ENCODE results near the gene NDUFAF7. TPM values are rescaled to one million over a fixed set of nuclear protein-coding genes. Genes with fewer than 3 reads are reported as not detected.
"Not testable (repeated sequence)": the region's sequence is repeated elsewhere in the genome, so short reads cannot be mapped to it uniquely, and the experiment has no call there.

The NDUFAF7 gene
- polyA plus RNA-seq, 1 donor (not counting 4 experiments of a cell fraction or from before 2014, with no cell fraction given): 27.7 TPM

- H3K79me2 ChIP-seq (ENCODE audit: control insufficient read depth, insufficient read depth, low read length): peaks cover 40% of the 10 kb centered on the region
- H3K4me1 ChIP-seq (ENCODE audit: control insufficient read depth, extremely low read depth, insufficient read depth, low read length): peaks cover 13% of the 10 kb centered on the region
- H3K4me2 ChIP-seq (ENCODE audit: control insufficient read depth, extremely low read depth, insufficient read depth, low read depth, low read length): no peak overlapping the region
- FAIRE-seq (no peak), DNase-seq (ENCODE audit: low read depth, low spot score) (no peak)
- H3K9ac ChIP-seq (ENCODE audit: control insufficient read depth, extremely low read depth, insufficient read depth, low read length): no peak overlapping the region
- dilution Hi-C loops (cut with MboI; ENCODE audit: extremely low pct_ligation_motif_present, low sequenced_read_pairs): no loop called here
- no peak overlapping the region for H2AFZ ChIP-seq (ENCODE audit: control insufficient read depth, low read length)
- no peak overlapping the region for H3K27ac ChIP-seq (ENCODE audit: control insufficient read depth, insufficient read depth, low read length)
- TF ChIP-seq EZH2 (IDR thresholded peaks at IDR 0.05; ENCODE audit: low read length) (no peak), CTCF (optimal IDR thresholded peaks at IDR 0.05 in 1 of 3, IDR thresholded peaks at IDR 0.05 in 1 of 3, conservative IDR thresholded peaks at IDR 0.05 in 1 of 3; ENCODE audit: extremely low read depth in 1 of 3, insufficient read depth in 2 of 3, low read length in 3 of 3) (no peak)
- peaks cover 9 to 25% of the 10 kb centered on the region in 2 experiments for H3K36me3 ChIP-seq (ENCODE audit: control insufficient read depth in 2 of 2, extremely low read depth in 1 of 2, insufficient read depth in 2 of 2, low read length in 2 of 2)
- H3K4me3 ChIP-seq (ENCODE audit: control insufficient read depth in 2 of 3, extremely low read depth in 1 of 3, insufficient read depth in 2 of 3, low read depth in 1 of 3, low read length in 3 of 3): no peak overlapping the region
- peaks cover 4% of the 10 kb centered on the region for H4K20me1 ChIP-seq (ENCODE audit: control insufficient read depth, extremely low read depth, insufficient read depth, low read length)
- no peaks in the 10 kb centered on the region for H3K27me3 ChIP-seq (ENCODE audit: control insufficient read depth, extremely low read depth, insufficient read depth, low read length)
- peaks cover 4% of the 10 kb centered on the region for H3K9me1 ChIP-seq (ENCODE audit: control insufficient read depth, extremely low read depth, insufficient read depth, low read length)
- no peaks in the 10 kb centered on the region for H3K9me3 ChIP-seq (ENCODE audit: control insufficient read depth, low read depth, low read length)
Observed at GRCh38 chr2:37223131-37223530, 8.3 kb upstream of the NDUFAF7 start.

- Histone ChIP-seq H3K9me3 (ENCODE audit: control insufficient read depth, low read depth, low read length) (no peaks in the 10 kb centered on the region), H3K27ac (ENCODE audit: control insufficient read depth, insufficient read depth, low read length) (no peak overlapping the region), H3K36me3 (ENCODE audit: control insufficient read depth in 2 of 2, extremely low read depth in 1 of 2, insufficient read depth in 2 of 2, low read length in 2 of 2) (peaks cover 13 to 30% of the 10 kb centered on the region in 2 experiments), H3K4me1 (ENCODE audit: control insufficient read depth, extremely low read depth, insufficient read depth, low read length) (peaks cover 6% of the 10 kb centered on the region), H4K20me1 (ENCODE audit: control insufficient read depth, extremely low read depth, insufficient read depth, low read length) (peaks cover 4% of the 10 kb centered on the region), H2AFZ (ENCODE audit: control insufficient read depth, low read length) (no peak overlapping the region), H3K4me2 (ENCODE audit: control insufficient read depth, extremely low read depth, insufficient read depth, low read depth, low read length) (no peak overlapping the region), H3K4me3 (ENCODE audit: control insufficient read depth in 2 of 3, extremely low read depth in 1 of 3, insufficient read depth in 2 of 3, low read depth in 1 of 3, low read length in 3 of 3) (no peak overlapping the region), H3K79me2 (ENCODE audit: control insufficient read depth, insufficient read depth, low read length) (peaks cover 49% of the 10 kb centered on the region), H3K9ac (ENCODE audit: control insufficient read depth, extremely low read depth, insufficient read depth, low read length) (no peak overlapping the region), H3K27me3 (ENCODE audit: control insufficient read depth, extremely low read depth, insufficient read depth, low read length) (no peaks in the 10 kb centered on the region), H3K9me1 (ENCODE audit: control insufficient read depth, extremely low read depth, insufficient read depth, low read length) (peaks cover 4% of the 10 kb centered on the region)
- TF ChIP-seq CTCF (optimal IDR thresholded peaks at IDR 0.05 in 1 of 3, IDR thresholded peaks at IDR 0.05 in 1 of 3, conservative IDR thresholded peaks at IDR 0.05 in 1 of 3; ENCODE audit: extremely low read depth in 1 of 3, insufficient read depth in 2 of 3, low read length in 3 of 3) (no peak), EZH2 (IDR thresholded peaks at IDR 0.05; ENCODE audit: low read length) (no peak)
- DNase-seq (ENCODE audit: low read depth, low spot score) (no peak), FAIRE-seq (no peak)
- dilution Hi-C loops (cut with MboI; ENCODE audit: extremely low pct_ligation_motif_present, low sequenced_read_pairs): no loop called here
Observed at GRCh38 chr2:37224063-37224462, 7.4 kb upstream of the NDUFAF7 start.

GRCh38 chr2:37225129-37225528 lies 6.3 kb upstream of the NDUFAF7 start:
- Histone ChIP-seq H3K36me3 (ENCODE audit: control insufficient read depth in 2 of 2, extremely low read depth in 1 of 2, insufficient read depth in 2 of 2, low read length in 2 of 2) (peaks cover 13 to 30% of the 10 kb centered on the region in 2 experiments), H3K4me1 (ENCODE audit: control insufficient read depth, extremely low read depth, insufficient read depth, low read length) (peaks cover 10% of the 10 kb centered on the region), H3K79me2 (ENCODE audit: control insufficient read depth, insufficient read depth, low read length) (peaks cover 60% of the 10 kb centered on the region)
- DNase-seq (ENCODE audit: low read depth, low spot score); dilution Hi-C loops (cut with MboI; ENCODE audit: extremely low pct_ligation_motif_present, low sequenced_read_pairs); FAIRE-seq; H3K9me3 ChIP-seq (ENCODE audit: control insufficient read depth, low read depth, low read length); H3K27me3 ChIP-seq (ENCODE audit: control insufficient read depth, extremely low read depth, insufficient read depth, low read length); H3K27ac ChIP-seq (ENCODE audit: control insufficient read depth, insufficient read depth, low read length); H3K4me2 ChIP-seq (ENCODE audit: control insufficient read depth, extremely low read depth, insufficient read depth, low read depth, low read length); H4K20me1 ChIP-seq (ENCODE audit: control insufficient read depth, extremely low read depth, insufficient read depth, low read length); H3K4me3 ChIP-seq (ENCODE audit: control insufficient read depth in 2 of 3, extremely low read depth in 1 of 3, insufficient read depth in 2 of 3, low read depth in 1 of 3, low read length in 3 of 3); H2AFZ ChIP-seq (ENCODE audit: control insufficient read depth, low read length); H3K9me1 ChIP-seq (ENCODE audit: control insufficient read depth, extremely low read depth, insufficient read depth, low read length); H3K9ac ChIP-seq (ENCODE audit: control insufficient read depth, extremely low read depth, insufficient read depth, low read length): not testable (repeated sequence)
